MM.1S (cell line): ENCODE data around the gene PRDM12.

Experiments used
- DNase-seq: peaks from one replicate; pipeline ENCODE4 v3.0.0-alpha.2; 2015
- H2AFZ ChIP-seq: fragments of 300-600 bp; sonication (generic); 2 replicates; pipeline ENCODE4 v1.6.0; 2016; ENCODE audit warnings: antibody characterized with exemption, low read length
- H3F3A ChIP-seq: fragments of 300-600 bp; sonication (generic); 2 replicates; pipeline ENCODE4 v1.6.1; 2016; ENCODE audit warnings: mild to moderate bottlenecking, antibody characterized with exemption, low read length, moderate library complexity, mixed read lengths; ENCODE audit not compliant: insufficient read depth
- H3K27ac ChIP-seq: fragments of 300-600 bp; sonication (generic); 2 replicates; pipeline ENCODE4 v1.5.1; 2016; ENCODE audit warnings: mild to moderate bottlenecking, low read length
- H3K27me3 ChIP-seq: fragments of 300-600 bp; sonication (generic); replicated peaks from 2 replicates; pipeline ENCODE4 v1.6.0; 2016; ENCODE audit warnings: low read length; ENCODE audit not compliant: insufficient read depth
- H3K36me3 ChIP-seq: fragments of 300-600 bp; sonication (generic); replicated peaks from 2 replicates; pipeline ENCODE4 v1.6.1; 2016; ENCODE audit warnings: mild to moderate bottlenecking, low read length, mixed read lengths; ENCODE audit not compliant: insufficient read depth
- H3K4me1 ChIP-seq: fragments of 300-600 bp; sonication (generic); 2 replicates; pipeline ENCODE4 v1.6.1; 2016; ENCODE audit warnings: low read length, mixed read lengths
- H3K4me2 ChIP-seq: fragments of 300-600 bp; sonication (generic); 2 replicates; pipeline ENCODE4 v1.6.0; 2016; ENCODE audit warnings: low read depth, low read length
- H3K4me3 ChIP-seq: fragments of 300-600 bp; sonication (generic); 2 replicates; pipeline ENCODE4 v1.5.1; 2016; ENCODE audit warnings: low read length, mixed read lengths
- H3K79me2 ChIP-seq: fragments of 300-600 bp; sonication (generic); 2 replicates; pipeline ENCODE4 v1.6.1; 2016; ENCODE audit warnings: mixed run types, low read length, mixed read lengths
- H3K9ac ChIP-seq: fragments of 300-600 bp; sonication (generic); 2 replicates; pipeline ENCODE4 v1.6.1; 2016; ENCODE audit warnings: low read length, mixed read lengths
- H3K9me2 ChIP-seq: fragments of 300-600 bp; sonication (generic); replicated peaks from 2 replicates; pipeline ENCODE4 v1.6.1; 2016; ENCODE audit warnings: mild to moderate bottlenecking, low read length, mixed read lengths; ENCODE audit not compliant: insufficient read depth
- H3K9me3 ChIP-seq: fragments of 300-600 bp; sonication (generic); replicated peaks from 2 replicates; pipeline ENCODE4 v1.6.1; 2016; ENCODE audit warnings: mild to moderate bottlenecking, low read length, mixed read lengths; ENCODE audit not compliant: insufficient read depth
- H4K20me1 ChIP-seq: fragments of 300-600 bp; sonication (generic); 2 replicates; pipeline ENCODE4 v1.6.1; 2016; ENCODE audit warnings: mild to moderate bottlenecking, low read length, moderate library complexity, mixed read lengths; ENCODE audit not compliant: insufficient read depth
- CTCF ChIP-seq: fragments of 300-600 bp; sonication (generic); IDR thresholded peaks from 2 replicates; pipeline ENCODE4 v1.5.1; 2016; ENCODE audit warnings: antibody characterized with exemption, low read length, mixed read lengths
- EZH2 ChIP-seq: fragments of 300-600 bp; sonication (generic); optimal IDR thresholded peaks from 2 replicates; pipeline ENCODE3; 2017; ENCODE audit warnings: low read depth, mild to moderate bottlenecking, antibody characterized with exemption, low read length, mixed read lengths
- EZH2phosphoT487 ChIP-seq: fragments of 300-600 bp; sonication (generic); IDR thresholded peaks from 2 replicates; pipeline ENCODE4 v1.6.1; 2018; ENCODE audit warnings: antibody characterized with exemption, low read length

PRDM12 gene

GRCh38 chr9:130680836-130681768 is 16.7 kb downstream of the PRDM12 start:
- H3K27ac ChIP-seq, result no peak overlapping the region
- no peaks in the 10 kb centered on the region for H4K20me1 ChIP-seq
- H3K4me3 ChIP-seq, result peak overlapping the region; percentile 80
- H2AFZ ChIP-seq, result peak overlapping the region; percentile 11; the same call in 1 of the 2 replicates
- no peaks in the 10 kb centered on the region for H3K9me2 ChIP-seq
- no peaks in the 10 kb centered on the region for H3K9me3 ChIP-seq
- H3K4me2 ChIP-seq, result peak overlapping the region; percentile 100; the same call in 1 of the 2 replicates
- H3K9ac ChIP-seq, result no peak overlapping the region
- no peaks in the 10 kb centered on the region for H3K79me2 ChIP-seq
- no peak for TF ChIP-seq EZH2phosphoT487
- TF ChIP-seq CTCF, result no peak
- TF ChIP-seq EZH2, result no peak
- H3K4me1 ChIP-seq, result no peaks in the 10 kb centered on the region
- no peaks in the 10 kb centered on the region for H3F3A ChIP-seq
- H3K36me3 ChIP-seq, result no peaks in the 10 kb centered on the region
- peak; percentile 84 for DNase-seq
- peaks cover 43% of the 10 kb centered on the region for H3K27me3 ChIP-seq

GRCh38 chr9:130681769-130682420 is 17.5 kb downstream of the PRDM12 start:
- no peak for DNase-seq
- Histone ChIP-seq H3K9ac (peak overlapping the region; percentile 35; the same call in 1 of the 2 replicates), H3K9me2 (no peaks in the 10 kb centered on the region), H3F3A (no peaks in the 10 kb centered on the region), H3K4me2 (peak overlapping the region; percentile 100), H3K79me2 (no peaks in the 10 kb centered on the region), H2AFZ (peak overlapping the region; percentile 97), H3K27ac (no peak overlapping the region), H3K9me3 (no peaks in the 10 kb centered on the region), H3K36me3 (no peaks in the 10 kb centered on the region), H4K20me1 (no peaks in the 10 kb centered on the region), H3K4me3 (peak overlapping the region; percentile 80), H3K27me3 (peaks cover 37% of the 10 kb centered on the region), H3K4me1 (no peaks in the 10 kb centered on the region)
- TF ChIP-seq CTCF, result no peak
- TF ChIP-seq EZH2, result no peak
- TF ChIP-seq EZH2phosphoT487, result no peak

GRCh38 chr9:130682421-130683121 is 18.2 kb downstream of the PRDM12 start:
- no peak overlapping the region; the same call in 1 of the 2 replicates for H3K9ac ChIP-seq
- TF ChIP-seq CTCF (peak; percentile 68), EZH2 (no peak)
- peak overlapping the region; percentile 97 for H2AFZ ChIP-seq

More at GRCh38 chr9:130682421-130683121, 18.2 kb downstream of the PRDM12 start:
- H3K27me3 ChIP-seq, result peaks cover 31% of the 10 kb centered on the region
- no peaks in the 10 kb centered on the region for H3K9me3 ChIP-seq
- DNase-seq, result peak; percentile 56
- no peaks in the 10 kb centered on the region for H3K4me1 ChIP-seq
- H3F3A ChIP-seq, result no peaks in the 10 kb centered on the region
- no peaks in the 10 kb centered on the region for H3K79me2 ChIP-seq
- peak overlapping the region; percentile 100 for H3K4me2 ChIP-seq
- H3K4me3 ChIP-seq, result peak overlapping the region; percentile 80
- no peaks in the 10 kb centered on the region for H3K9me2 ChIP-seq
- no peaks in the 10 kb centered on the region for H4K20me1 ChIP-seq
- H3K36me3 ChIP-seq, result no peaks in the 10 kb centered on the region
- H3K27ac ChIP-seq, result no peak overlapping the region
